OCI-LY1 (cell line): ENCODE measurements around the gene SNX14.
"Not testable (repeated sequence)": the region's sequence is repeated elsewhere in the genome, so short reads cannot be mapped to it uniquely, and the experiment has no call there.

Source experiments
- EZH2 ChIP-seq: fragments of 200-600 bp; sonication (generic), shearing (Covaris generic); IDR thresholded peaks from 2 replicates; pipeline ENCODE4 v1.8.0; 2017; ENCODE audit warnings: borderline replicate concordance, mixed run types, mild to moderate bottlenecking, antibody characterized with exemption, low read length, moderate library complexity, mixed read lengths
- TF ChIP-seq, protein P1 (sequence below): fragments of 200-600 bp; sonication (generic), shearing (Covaris generic); IDR thresholded peaks from 2 replicates; pipeline ENCODE4 v1.5.1; 2017; ENCODE audit warnings: mild to moderate bottlenecking, antibody characterized with exemption, low read length, moderate library complexity, mixed read lengths

DNA sequence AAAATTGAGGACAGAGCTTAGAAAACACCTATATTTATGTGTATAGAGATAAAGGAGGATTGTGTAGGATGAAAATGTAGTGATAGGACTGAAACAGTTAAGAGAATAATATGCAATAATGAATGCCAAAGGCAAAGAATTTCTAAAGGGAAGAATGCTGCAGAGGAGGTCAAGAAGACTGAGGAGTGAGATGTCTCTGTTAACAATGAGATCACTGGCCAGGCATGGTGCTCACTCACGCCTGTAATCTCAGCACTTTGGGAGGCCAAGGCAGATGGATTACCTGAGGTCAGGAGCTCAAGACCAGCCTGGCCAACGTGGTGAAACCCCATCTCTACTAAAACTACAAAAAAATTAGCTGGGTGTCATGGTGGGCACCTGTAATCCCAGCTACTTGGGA lies 69.4 kb downstream of the SNX14 start:
- TF ChIP-seq, protein P1, sequence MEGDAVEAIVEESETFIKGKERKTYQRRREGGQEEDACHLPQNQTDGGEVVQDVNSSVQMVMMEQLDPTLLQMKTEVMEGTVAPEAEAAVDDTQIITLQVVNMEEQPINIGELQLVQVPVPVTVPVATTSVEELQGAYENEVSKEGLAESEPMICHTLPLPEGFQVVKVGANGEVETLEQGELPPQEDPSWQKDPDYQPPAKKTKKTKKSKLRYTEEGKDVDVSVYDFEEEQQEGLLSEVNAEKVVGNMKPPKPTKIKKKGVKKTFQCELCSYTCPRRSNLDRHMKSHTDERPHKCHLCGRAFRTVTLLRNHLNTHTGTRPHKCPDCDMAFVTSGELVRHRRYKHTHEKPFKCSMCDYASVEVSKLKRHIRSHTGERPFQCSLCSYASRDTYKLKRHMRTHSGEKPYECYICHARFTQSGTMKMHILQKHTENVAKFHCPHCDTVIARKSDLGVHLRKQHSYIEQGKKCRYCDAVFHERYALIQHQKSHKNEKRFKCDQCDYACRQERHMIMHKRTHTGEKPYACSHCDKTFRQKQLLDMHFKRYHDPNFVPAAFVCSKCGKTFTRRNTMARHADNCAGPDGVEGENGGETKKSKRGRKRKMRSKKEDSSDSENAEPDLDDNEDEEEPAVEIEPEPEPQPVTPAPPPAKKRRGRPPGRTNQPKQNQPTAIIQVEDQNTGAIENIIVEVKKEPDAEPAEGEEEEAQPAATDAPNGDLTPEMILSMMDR: not testable (repeated sequence)
- TF ChIP-seq EZH2: not testable (repeated sequence)
